NCI-H2196 treated with DMSO at 0.1 percent for 48 hours (cell line): ENCODE results near the gene PIEZO2.
"Not testable (repeated sequence)": the region's sequence is repeated elsewhere in the genome, so short reads cannot be mapped to it uniquely, and the experiment has no call there.

Experiments
- DNase-seq: peaks from one replicate; lab custom pipeline; 2025; ENCODE audit not compliant: unreplicated experiment; lab: John Stamatoyannopoulos, UW

The PIEZO2 gene

GRCh38 chr18:11153097-11153496, 3.7 kb upstream of the PIEZO2 start:
- DNase-seq, result no peak

GRCh38 chr18:11150271-11150615, 874 bp upstream of the PIEZO2 start:
- DNase-seq, result no peak

GRCh38 chr18:11148680-11149440, 509 bp downstream of the PIEZO2 start:
- DNase-seq, result no peak

- DNase-seq, result no peak
Observed at GRCh38 chr18:11147962-11148679, 1.2 kb downstream of the PIEZO2 start.

- no peak for DNase-seq
Observed at GRCh38 chr18:11147371-11147951, 1.9 kb downstream of the PIEZO2 start.

- DNase-seq, result no peak
Observed at GRCh38 chr18:11146947-11147345, 2.4 kb downstream of the PIEZO2 start.

- no peak for DNase-seq
Observed at GRCh38 chr18:11146238-11146946, 3.0 kb downstream of the PIEZO2 start.

GRCh38 chr18:11145413-11146191, 3.8 kb downstream of the PIEZO2 start:
- DNase-seq, result no peak

- no peak for DNase-seq
Observed at GRCh38 chr18:11137400-11137799, 12.0 kb downstream of the PIEZO2 start.

GRCh38 chr18:11136241-11136640, 13.1 kb downstream of the PIEZO2 start:
- DNase-seq, result no peak

GRCh38 chr18:11134940-11135339, 14.4 kb downstream of the PIEZO2 start:
- no peak for DNase-seq

- DNase-seq, result not testable (repeated sequence)
Observed at GRCh38 chr18:11129059-11129458, 20.3 kb downstream of the PIEZO2 start.

GRCh38 chr18:11125492-11126315, 23.7 kb downstream of the PIEZO2 start:
- DNase-seq, result no peak

GRCh38 chr18:11124054-11124453, 25.3 kb downstream of the PIEZO2 start:
- no peak for DNase-seq

GRCh38 chr18:11121443-11121849, 27.9 kb downstream of the PIEZO2 start:
- no peak for DNase-seq

GRCh38 chr18:11119959-11120587, 29.3 kb downstream of the PIEZO2 start:
- DNase-seq, result no peak

GRCh38 chr18:11119550-11119949, 29.8 kb downstream of the PIEZO2 start:
- no peak for DNase-seq

GRCh38 chr18:11118051-11118766, 31.2 kb downstream of the PIEZO2 start:
- DNase-seq, result no peak

- no peak for DNase-seq
Observed at GRCh38 chr18:11115276-11115675, 34.1 kb downstream of the PIEZO2 start.
